ENCODE measurements around the gene DRAXIN.

- TF ChIP-seq, protein P1, sequence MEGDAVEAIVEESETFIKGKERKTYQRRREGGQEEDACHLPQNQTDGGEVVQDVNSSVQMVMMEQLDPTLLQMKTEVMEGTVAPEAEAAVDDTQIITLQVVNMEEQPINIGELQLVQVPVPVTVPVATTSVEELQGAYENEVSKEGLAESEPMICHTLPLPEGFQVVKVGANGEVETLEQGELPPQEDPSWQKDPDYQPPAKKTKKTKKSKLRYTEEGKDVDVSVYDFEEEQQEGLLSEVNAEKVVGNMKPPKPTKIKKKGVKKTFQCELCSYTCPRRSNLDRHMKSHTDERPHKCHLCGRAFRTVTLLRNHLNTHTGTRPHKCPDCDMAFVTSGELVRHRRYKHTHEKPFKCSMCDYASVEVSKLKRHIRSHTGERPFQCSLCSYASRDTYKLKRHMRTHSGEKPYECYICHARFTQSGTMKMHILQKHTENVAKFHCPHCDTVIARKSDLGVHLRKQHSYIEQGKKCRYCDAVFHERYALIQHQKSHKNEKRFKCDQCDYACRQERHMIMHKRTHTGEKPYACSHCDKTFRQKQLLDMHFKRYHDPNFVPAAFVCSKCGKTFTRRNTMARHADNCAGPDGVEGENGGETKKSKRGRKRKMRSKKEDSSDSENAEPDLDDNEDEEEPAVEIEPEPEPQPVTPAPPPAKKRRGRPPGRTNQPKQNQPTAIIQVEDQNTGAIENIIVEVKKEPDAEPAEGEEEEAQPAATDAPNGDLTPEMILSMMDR (IDR thresholded peaks at IDR 0.05): peak; percentile 61 to 84 (median 78)
- TF ChIP-seq POLR2A (IDR thresholded peaks at IDR 0.05): no peak
Observed at GRCh38 chr1:11645670-11646265, 45.7 kb upstream of the DRAXIN start.

Measured in heart left ventricle (tissue), 13 donors.